ENCODE results near the gene SPNS3. TPM values are rescaled to one million over a fixed set of nuclear protein-coding genes. Genes with fewer than 3 reads are reported as not detected.

SPNS3 gene
- polyA plus RNA-seq, 1 of the 3 experiments (the other 2 are of a cell fraction): 0.05 TPM

GRCh38 chr17:4397840-4398239 lies 35.9 kb upstream of the SPNS3 start:
- ChIA-PET POLR2A (no interaction called here), CTCF (no interaction called here)
- TF ChIP-seq ELF1 (IDR thresholded peaks at IDR 0.05): no peak
- no peak for TF ChIP-seq RAD21 (IDR thresholded peaks at IDR 0.05; ENCODE audit: low read length)
- TF ChIP-seq SMC3 (IDR thresholded peaks at IDR 0.05; ENCODE audit: low read depth, low read length): no peak
- TF ChIP-seq TAF1 (IDR thresholded peaks at IDR 0.05; ENCODE audit: borderline replicate concordance, low read depth, low read length): no peak
- no peak for TF ChIP-seq FOSL2 (IDR thresholded peaks at IDR 0.05; ENCODE audit: borderline replicate concordance, low read depth)
- no peak for TF ChIP-seq USF2 (IDR thresholded peaks at IDR 0.05; ENCODE audit: borderline replicate concordance, low read depth, low read length)
- TF ChIP-seq RFX5 (IDR thresholded peaks at IDR 0.05; ENCODE audit: low read length): no peak
- TF ChIP-seq GATA2 (CRISPR knock-in tag; IDR thresholded peaks at IDR 0.05): no peak
- no peak for TF ChIP-seq YY1 (IDR thresholded peaks at IDR 0.05; ENCODE audit: low read depth)

GRCh38 chr17:4405038-4405669 lies 28.6 kb upstream of the SPNS3 start:
- no peak overlapping the region for H3K9ac ChIP-seq
- H3K27me3 ChIP-seq (ENCODE audit: insufficient read depth): no peaks in the 10 kb centered on the region
- 78% methylated on average over 7 of the region's 7 CpGs for WGBS (ENCODE audit: low lambda C conversion rate)
- H3K4me2 ChIP-seq: no peak overlapping the region
- H3K4me1 ChIP-seq (ENCODE audit: control insufficient read depth in 1 of 2, insufficient read depth in 2 of 2, low read depth in 1 of 2, low read length in 1 of 2): no peaks in the 10 kb centered on the region
- ChIA-PET CTCF (interaction anchor here (1.2 to 1.4 kb wide), 3 partner anchors 8 to 205 kb away, joined by 3 to 6 read pairs (median 4); no protein-coding TSS in a partner anchor), POLR2A (no interaction called here)
- no peaks in the 10 kb centered on the region for H3F3A ChIP-seq (replicated peaks; ENCODE audit: insufficient read depth)
- no peaks in the 10 kb centered on the region for H3K9me3 ChIP-seq
- H3K27ac ChIP-seq (ENCODE audit: low read depth in 2 of 2, low read length in 1 of 2): no peak overlapping the region
- H4K20me1 ChIP-seq (ENCODE audit: insufficient read depth): no peaks in the 10 kb centered on the region
- no peaks in the 10 kb centered on the region for H3K9me2 ChIP-seq
- H2AFZ ChIP-seq (ENCODE audit: low read depth): no peak overlapping the region
- no peak overlapping the region for H3K4me3 ChIP-seq (ENCODE audit: low read depth in 2 of 2, low read length in 1 of 2)
- no peaks in the 10 kb centered on the region for H3K36me3 ChIP-seq (replicated peaks in 1 of 2; ENCODE audit: control insufficient read depth in 1 of 2, insufficient read depth in 2 of 2, low read length in 1 of 2)
- DNase-seq: no peak
- H3K79me2 ChIP-seq (ENCODE audit: insufficient read depth): no peaks in the 10 kb centered on the region
- TF ChIP-seq REST (IDR thresholded peaks at IDR 0.05; ENCODE audit: low read depth, low read length): no peak
- no peak for TF ChIP-seq JUND (IDR thresholded peaks at IDR 0.05)
- TF ChIP-seq RXRA (IDR thresholded peaks at IDR 0.05; ENCODE audit: borderline replicate concordance, low read depth): no peak
- TF ChIP-seq CTCF (IDR thresholded peaks at IDR 0.05): no peak
- TF ChIP-seq SMC3 (IDR thresholded peaks at IDR 0.05; ENCODE audit: low read depth, low read length): no peak
- no peak for TF ChIP-seq USF2 (IDR thresholded peaks at IDR 0.05; ENCODE audit: borderline replicate concordance, low read depth, low read length)
- no peak for TF ChIP-seq NRF1 (IDR thresholded peaks at IDR 0.05; ENCODE audit: low read depth, low read length)
- TF ChIP-seq EZH2phosphoT487 (IDR thresholded peaks at IDR 0.05; ENCODE audit: borderline replicate concordance, low read depth): no peak
- TF ChIP-seq GATA2 (CRISPR knock-in tag; IDR thresholded peaks at IDR 0.05): no peak
- no peak for TF ChIP-seq USF1 (IDR thresholded peaks at IDR 0.05; ENCODE audit: borderline replicate concordance, low read depth)
- TF ChIP-seq SIN3A (IDR thresholded peaks at IDR 0.05; ENCODE audit: borderline replicate concordance, low read depth, low read length): no peak
- TF ChIP-seq NFIC (IDR thresholded peaks at IDR 0.05; ENCODE audit: borderline replicate concordance): no peak
- TF ChIP-seq MEF2A (IDR thresholded peaks at IDR 0.05; ENCODE audit: borderline replicate concordance, low read depth): no peak

More at GRCh38 chr17:4397840-4398239, 35.9 kb upstream of the SPNS3 start:
- WGBS (ENCODE audit: low lambda C conversion rate): 85% methylated on average over 6 of the region's 6 CpGs
- no peaks in the 10 kb centered on the region for H4K20me1 ChIP-seq (ENCODE audit: insufficient read depth)
- no peaks in the 10 kb centered on the region for H3K9me2 ChIP-seq
- H3K27me3 ChIP-seq (ENCODE audit: insufficient read depth): no peaks in the 10 kb centered on the region
- no peaks in the 10 kb centered on the region for H3K9me3 ChIP-seq
- H3F3A ChIP-seq (replicated peaks; ENCODE audit: insufficient read depth): no peaks in the 10 kb centered on the region
- no peaks in the 10 kb centered on the region for H3K79me2 ChIP-seq (ENCODE audit: insufficient read depth)
- DNase-seq: no peak
- no peaks in the 10 kb centered on the region for H3K36me3 ChIP-seq (replicated peaks in 1 of 2; ENCODE audit: control insufficient read depth in 1 of 2, insufficient read depth in 2 of 2, low read length in 1 of 2)
- no peak overlapping the region for H3K9ac ChIP-seq
- H3K4me1 ChIP-seq (ENCODE audit: control insufficient read depth in 1 of 2, insufficient read depth in 2 of 2, low read depth in 1 of 2, low read length in 1 of 2): no peaks in the 10 kb centered on the region
- no peak overlapping the region for H3K4me2 ChIP-seq
- H2AFZ ChIP-seq (ENCODE audit: low read depth): no peak overlapping the region
- no peak overlapping the region for H3K4me3 ChIP-seq (ENCODE audit: low read depth in 2 of 2, low read length in 1 of 2)
- no peak overlapping the region for H3K27ac ChIP-seq (ENCODE audit: low read depth in 2 of 2, low read length in 1 of 2)
